B cell (primary cell): ENCODE results near the gene SLC9A3. TPM values are rescaled to one million over a fixed set of nuclear protein-coding genes. Genes with fewer than 3 reads are reported as not detected.

Source experiments
- ATAC-seq: fragments of 200-7000 bp; cut with Tn5 transposase; one replicate; pipeline ENCODE4 v1.10.0; 2021; ENCODE audit warnings: low read depth, mild to moderate bottlenecking, moderate number of reproducible peaks, moderate library complexity
- CTCF ChIA-PET: fragments of 350-600 bp; sonication (Branson Sonifier 250); formaldehyde crosslinking; loops from one replicate; lab custom pipeline; 2021; ENCODE audit warnings: antibody characterized with exemption, inconsistent platforms; lab: Charles Lee
- POLR2A ChIA-PET: fragments of 350-600 bp; sonication (Branson Sonifier 250); formaldehyde crosslinking; loops from one replicate; lab custom pipeline; 2021; ENCODE audit warnings: antibody characterized with exemption; lab: Charles Lee
- DNase-seq: peaks from one replicate; pipeline ENCODE4 v3.0.0; 2013
- H2AFZ ChIP-seq: 2 replicates; pipeline ENCODE4 v1.6.1; 2012; ENCODE audit warnings: mild to moderate bottlenecking, low read depth, low read length; ENCODE audit not compliant: insufficient read depth, poor library complexity, severe bottlenecking
- H3K27ac ChIP-seq, 2 donors: 1 replicate in 1 of 2; 2 replicates in 1 of 2; pipeline ENCODE4 v1.5.1; 2012 to 2013; ENCODE audit warnings: low read length in 2 of 2, mild to moderate bottlenecking in 2 of 2, moderate library complexity in 1 of 2
- H3K27me3 ChIP-seq, 4 experiments: fragments of 200-600 bp in 1 of 4; sonication (generic) in 1 of 4; replicated peaks in 1 of 4; 1 replicate in 2 of 4; 2 replicates in 2 of 4; pipeline versions ENCODE4 v1.6.1 to v1.7.0; 2013 to 2016; ENCODE audit warnings: low read length in 3 of 4, mild to moderate bottlenecking in 2 of 4, mixed read lengths in 1 of 4, moderate library complexity in 1 of 4; ENCODE audit not compliant: insufficient read depth in 4 of 4, control insufficient read depth in 3 of 4; ENCODE audit errors: control extremely low read depth in 1 of 4
- H3K36me3 ChIP-seq, 2 experiments: replicated peaks in 1 of 2; 1 replicate in 1 of 2; 2 replicates in 1 of 2; pipeline versions ENCODE4 v1.6.1 to v1.7.1; 2013; ENCODE audit warnings: low read length in 1 of 2; ENCODE audit not compliant: insufficient read depth in 2 of 2, control insufficient read depth in 1 of 2; ENCODE audit errors: control extremely low read depth in 1 of 2, extremely low read depth in 1 of 2
- H3K4me1 ChIP-seq, 2 donors: fragments of 200-600 bp in 1 of 2; sonication (generic) in 1 of 2; 1 replicate in 1 of 2; 2 replicates in 1 of 2; pipeline versions ENCODE4 v1.5.1 to v1.6.1; 2013 to 2017; ENCODE audit warnings: low read length in 2 of 2; ENCODE audit not compliant: control insufficient read depth in 2 of 2, insufficient read depth in 2 of 2
- H3K4me2 ChIP-seq: replicated peaks from 2 replicates; pipeline ENCODE3; 2012; ENCODE audit warnings: mild to moderate bottlenecking, low read depth, low read length; ENCODE audit not compliant: poor library complexity, severe bottlenecking
- H3K4me3 ChIP-seq, 5 experiments: fragments of 200-600 bp in 1 of 5; sonication (generic) in 1 of 5; 1 replicate in 3 of 5; 2 replicates in 2 of 5; pipeline versions ENCODE4 v1.5.1 to v1.7.0; 2011 to 2016; ENCODE audit warnings: low read length in 4 of 5, mild to moderate bottlenecking in 4 of 5, low read depth in 2 of 5, control low read depth in 1 of 5, moderate library complexity in 1 of 5; ENCODE audit not compliant: insufficient read depth in 1 of 5; ENCODE audit errors: control extremely low read depth in 1 of 5, extremely low read depth in 1 of 5
- H3K79me2 ChIP-seq: fragments of 200-600 bp; sonication (generic); one replicate; pipeline ENCODE4 v1.6.0; 2016; ENCODE audit warnings: low read length; ENCODE audit not compliant: control insufficient read depth, insufficient read depth
- H3K9ac ChIP-seq: fragments of 200-600 bp; sonication (generic); 2 replicates; pipeline ENCODE4 v1.6.1; 2017; ENCODE audit warnings: mild to moderate bottlenecking, low read length, moderate library complexity
- H3K9me3 ChIP-seq, 3 donors: one replicate each; pipeline versions ENCODE4 v1.6.1 to v1.7.1; 2013; ENCODE audit warnings: low read length in 2 of 3; ENCODE audit not compliant: control insufficient read depth in 2 of 3, insufficient read depth in 1 of 3; ENCODE audit errors: control extremely low read depth in 1 of 3
- H4K20me1 ChIP-seq: 2 replicates; pipeline ENCODE4 v1.6.0; 2012; ENCODE audit warnings: mild to moderate bottlenecking, low read length; ENCODE audit not compliant: insufficient read depth, control insufficient read depth, poor library complexity, severe bottlenecking
- H3K27ac Mint-ChIP-seq: one replicate; pipeline ENCODE4 v1.8.0; 2021; ENCODE audit warnings: mixed read lengths
- H3K27me3 Mint-ChIP-seq: one replicate; pipeline ENCODE4 v1.8.0; 2021; ENCODE audit warnings: mixed read lengths
- H3K4me1 Mint-ChIP-seq: one replicate; pipeline ENCODE4 v1.8.0; 2021; ENCODE audit warnings: mixed read lengths
- H3K4me3 Mint-ChIP-seq: one replicate; pipeline ENCODE4 v1.8.0; 2021; ENCODE audit warnings: mixed read lengths
- H3K9me3 Mint-ChIP-seq: one replicate; pipeline ENCODE4 v1.8.0; 2022; ENCODE audit warnings: mixed read lengths; ENCODE audit not compliant: insufficient read depth
- CTCF ChIP-seq: fragments of 200-600 bp; IDR thresholded peaks from one replicate; pipeline ENCODE4 v1.8.0; 2022; ENCODE audit warnings: antibody characterized with exemption, mild to moderate bottlenecking
- EZH2 ChIP-seq: IDR thresholded peaks from 2 replicates; pipeline ENCODE4 v1.6.1; 2012; ENCODE audit warnings: borderline replicate concordance, low read depth, mild to moderate bottlenecking, moderate library complexity, low read length; ENCODE audit not compliant: insufficient read depth, poor library complexity, severe bottlenecking
- WGBS: methylation state at CpG from one replicate; pipeline ENCODE4 v1.1.5; 2013; ENCODE audit warnings: missing lambda C conversion rate; ENCODE audit not compliant: insufficient coverage; 5-methylcytosine and 5-hydroxymethylcytosine counted together
- intact Hi-C: fragments of 100-400 bp; cut with micrococcal nuclease; formaldehyde crosslinking; loops from one replicate; pipeline ENCODE4 v1.10.0; 2022
- polyA plus RNA-seq: library from polyadenylated mRNA; depleted of rRNA; stranded (reverse); fragments of >200 nt; gene quantifications from 2 replicates; pipeline ENCODE4 v1.2.3, GENCODE V29; 2012
- total RNA-seq, 2 donors: library from RNA; stranded (reverse); fragments of 120-200 nt in 1 of 2; gene quantifications; 1 replicate in 1 of 2; 2 replicates in 1 of 2; pipeline versions ENCODE4 v1.2.3 to v1.2.4, GENCODE V29; 2013 to 2022

The SLC9A3 gene
- total and polyA plus RNA-seq, 2 donors (not counting 1 experiment from before 2014, with no cell fraction given): 0.84 to 2.0 TPM

GRCh38 chr5:499233-500209 lies 24.7 kb downstream of the SLC9A3 start:
- H3K27ac Mint-ChIP-seq: no peak overlapping the region
- H3K4me3 ChIP-seq: no peak overlapping the region
- H3K27me3 Mint-ChIP-seq: peaks cover 36% of the 10 kb centered on the region

More at GRCh38 chr5:499233-500209, 24.7 kb downstream of the SLC9A3 start:
- intact Hi-C loops: no loop called here
- H3K4me3 Mint-ChIP-seq: no peak overlapping the region
- H3K79me2 ChIP-seq: no peaks in the 10 kb centered on the region
- 86% methylated on average over 28 of the region's 32 CpGs for WGBS
- peaks cover 0 to 34% (median 0%) of the 10 kb centered on the region in 3 donors for H3K9me3 ChIP-seq
- H2AFZ ChIP-seq: no peak overlapping the region
- no peaks in the 10 kb centered on the region for H4K20me1 ChIP-seq
- peaks cover 0 to 63% (median 11%) of the 10 kb centered on the region in 4 experiments for H3K27me3 ChIP-seq
- H3K9ac ChIP-seq: no peak overlapping the region
- ChIA-PET POLR2A (no interaction called here), CTCF (no interaction called here)
- no peak overlapping the region for H3K27ac ChIP-seq
- peaks cover 8 to 13% of the 10 kb centered on the region in 2 donors for H3K4me1 ChIP-seq
- H3K9me3 Mint-ChIP-seq: no peaks in the 10 kb centered on the region
- no peak for ATAC-seq
- TF ChIP-seq EZH2 (no peak), CTCF (no peak)
- no peaks in the 10 kb centered on the region for H3K36me3 ChIP-seq
- DNase-seq: no peak
- no peaks in the 10 kb centered on the region for H3K4me1 Mint-ChIP-seq
- H3K4me2 ChIP-seq: no peak overlapping the region
